AG04450 (cell line): ENCODE measurements around the gene STYXL2. TPM values are rescaled to one million over a fixed set of nuclear protein-coding genes. Genes with fewer than 3 reads are reported as not detected.

Experiments used
- CTCF ChIA-PET: fragments of 300-600, 350-600 bp; formaldehyde crosslinking; extraction: SDS; loops from one replicate; lab custom pipeline; 2022; ENCODE audit warnings: antibody characterized with exemption, inconsistent platforms; lab: Charles Lee
- POLR2A ChIA-PET: fragments of 350-600 bp; formaldehyde crosslinking; extraction: SDS; loops from one replicate; lab custom pipeline; 2021; ENCODE audit warnings: antibody characterized with exemption, inconsistent platforms; lab: Yijun Ruan, JAX
- DNase-seq: peaks from one replicate; pipeline ENCODE4 v3.0.0-alpha.2; 2011; ENCODE audit warnings: low read depth, low spot score
- H3K27ac ChIP-seq: one replicate; pipeline ENCODE4 v1.5.1; 2012; ENCODE audit warnings: low read depth, low read length, control low read depth
- H3K27me3 ChIP-seq: one replicate; pipeline ENCODE4 v1.6.0; 2012; ENCODE audit warnings: low read length; ENCODE audit not compliant: control insufficient read depth, insufficient read depth
- H3K4me3 ChIP-seq: 2 replicates; pipeline ENCODE4 v1.5.1; 2011; ENCODE audit warnings: mild to moderate bottlenecking, low read depth, low read length, control low read depth
- H3K9me3 ChIP-seq: 2 replicates; pipeline ENCODE4 v1.5.1; 2012; ENCODE audit warnings: low read length; ENCODE audit not compliant: control insufficient read depth, insufficient read depth
- polyA plus RNA-seq: library from polyadenylated mRNA; depleted of rRNA; stranded (reverse); fragments of >200 nt; gene quantifications from 2 replicates; pipeline ENCODE4 v1.2.3, GENCODE V29; 2011
- TF ChIP-seq, protein P1 (sequence below): IDR thresholded peaks from 2 replicates; pipeline ENCODE4 v1.5.1; 2011; ENCODE audit warnings: low read depth, low read length, control low read depth, inconsistent platforms

STYXL2 gene
- polyA plus RNA-seq, 1 experiment, result not detected

- Histone ChIP-seq H3K9me3 (no peaks in the 10 kb centered on the region), H3K4me3 (no peak overlapping the region), H3K27ac (no peak overlapping the region), H3K27me3 (no peaks in the 10 kb centered on the region)
- TF ChIP-seq, protein P1, sequence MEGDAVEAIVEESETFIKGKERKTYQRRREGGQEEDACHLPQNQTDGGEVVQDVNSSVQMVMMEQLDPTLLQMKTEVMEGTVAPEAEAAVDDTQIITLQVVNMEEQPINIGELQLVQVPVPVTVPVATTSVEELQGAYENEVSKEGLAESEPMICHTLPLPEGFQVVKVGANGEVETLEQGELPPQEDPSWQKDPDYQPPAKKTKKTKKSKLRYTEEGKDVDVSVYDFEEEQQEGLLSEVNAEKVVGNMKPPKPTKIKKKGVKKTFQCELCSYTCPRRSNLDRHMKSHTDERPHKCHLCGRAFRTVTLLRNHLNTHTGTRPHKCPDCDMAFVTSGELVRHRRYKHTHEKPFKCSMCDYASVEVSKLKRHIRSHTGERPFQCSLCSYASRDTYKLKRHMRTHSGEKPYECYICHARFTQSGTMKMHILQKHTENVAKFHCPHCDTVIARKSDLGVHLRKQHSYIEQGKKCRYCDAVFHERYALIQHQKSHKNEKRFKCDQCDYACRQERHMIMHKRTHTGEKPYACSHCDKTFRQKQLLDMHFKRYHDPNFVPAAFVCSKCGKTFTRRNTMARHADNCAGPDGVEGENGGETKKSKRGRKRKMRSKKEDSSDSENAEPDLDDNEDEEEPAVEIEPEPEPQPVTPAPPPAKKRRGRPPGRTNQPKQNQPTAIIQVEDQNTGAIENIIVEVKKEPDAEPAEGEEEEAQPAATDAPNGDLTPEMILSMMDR, result no peak
- POLR2A ChIA-PET, result no interaction called here
- DNase-seq, result no peak
- CTCF ChIA-PET, result no interaction called here
Observed at GRCh38 chr1:167111868-167112709, 18.2 kb downstream of the STYXL2 start.

DNA sequence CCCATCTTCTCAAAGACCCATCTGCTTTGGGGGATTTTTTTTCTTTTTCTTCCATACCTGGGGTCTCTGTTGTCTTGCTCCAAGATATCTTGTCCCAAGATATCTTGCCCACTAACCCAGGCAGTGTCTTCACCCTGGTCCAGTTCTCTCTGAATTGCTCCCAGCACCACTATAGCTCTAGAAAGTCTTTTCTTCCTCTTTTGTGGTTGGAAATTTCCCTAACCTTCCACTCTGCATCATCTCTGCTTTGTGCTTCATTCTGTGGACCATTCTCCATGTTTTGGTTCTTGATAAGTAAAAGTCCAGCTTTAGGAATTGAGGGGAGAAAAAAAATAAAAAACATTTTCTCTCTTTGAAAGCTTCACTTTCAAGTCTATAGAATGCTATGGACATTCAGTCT lies 20.9 kb downstream of the STYXL2 start:
- POLR2A ChIA-PET, result no interaction called here
- H3K27ac ChIP-seq, result no peak overlapping the region
- no peaks in the 10 kb centered on the region for H3K27me3 ChIP-seq
- TF ChIP-seq, protein P1, result no peak
- CTCF ChIA-PET, result no interaction called here
- H3K4me3 ChIP-seq, result no peak overlapping the region
- H3K9me3 ChIP-seq, result no peaks in the 10 kb centered on the region
- DNase-seq, result no peak

- DNase-seq, result no peak
- Histone ChIP-seq H3K9me3 (no peaks in the 10 kb centered on the region), H3K27ac (no peak overlapping the region), H3K4me3 (no peak overlapping the region), H3K27me3 (no peaks in the 10 kb centered on the region)
- ChIA-PET POLR2A (no interaction called here), CTCF (interaction anchor here (1.2 kb wide), 1 partner anchor 419 kb away, joined by 3 read pairs; no protein-coding TSS in a partner anchor)
- TF ChIP-seq, protein P1, result no peak
Observed at GRCh38 chr1:167115655-167116054, 21.8 kb downstream of the STYXL2 start.

DNA sequence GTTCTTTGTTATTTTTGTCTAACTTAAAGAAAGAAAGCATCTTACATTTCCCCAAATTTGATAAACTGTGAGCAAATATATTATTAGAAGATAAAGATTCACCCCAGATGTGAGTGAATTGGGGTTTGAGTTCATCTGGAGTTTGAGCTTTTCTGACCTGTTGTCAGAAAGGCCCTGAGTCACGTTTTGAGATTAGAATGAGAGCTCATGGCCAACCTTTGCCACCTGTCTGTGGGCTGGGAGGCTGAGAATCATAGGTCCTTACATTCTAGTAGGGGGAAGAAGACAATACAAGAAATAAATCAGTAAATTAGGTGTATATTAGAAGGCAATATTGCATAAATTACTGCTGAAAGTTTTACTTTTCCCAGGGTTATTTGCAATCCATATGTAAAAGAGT lies 22.3 kb downstream of the STYXL2 start:
- no peaks in the 10 kb centered on the region for H3K9me3 ChIP-seq
- no peak overlapping the region for H3K27ac ChIP-seq
- ChIA-PET CTCF (interaction anchor here (0.5 to 1.2 kb wide), 2 partner anchors 151 to 418 kb away, joined by 3 to 6 read pairs; no protein-coding TSS in a partner anchor), POLR2A (no interaction called here)
- H3K27me3 ChIP-seq, result no peaks in the 10 kb centered on the region
- DNase-seq, result no peak
- TF ChIP-seq, protein P1, result no peak
- no peak overlapping the region for H3K4me3 ChIP-seq

GRCh38 chr1:167117225-167117624 lies 23.4 kb downstream of the STYXL2 start:
- no peak overlapping the region for H3K27ac ChIP-seq
- no peaks in the 10 kb centered on the region; the same call in 1 of the 2 replicates for H3K9me3 ChIP-seq
- TF ChIP-seq, protein P1, result no peak
- no peak overlapping the region for H3K4me3 ChIP-seq
- CTCF ChIA-PET, result no interaction called here
- DNase-seq, result no peak
- POLR2A ChIA-PET, result no interaction called here
- H3K27me3 ChIP-seq, result peaks cover 2% of the 10 kb centered on the region
